SU-DHL-6 (cell line): ENCODE data around the gene MEIS1.

Source experiments
- H2AFZ ChIP-seq: fragments of 200-600 bp; sonication (generic); 2 replicates; pipeline ENCODE4 v1.6.1; 2014; ENCODE audit warnings: low read depth, mild to moderate bottlenecking, moderate library complexity, mixed read lengths, antibody characterized with exemption, low read length; ENCODE audit not compliant: severe bottlenecking
- H3F3A ChIP-seq: fragments of 200-600 bp; shearing (Covaris generic); 2 replicates; pipeline ENCODE4 v1.6.0; 2016; ENCODE audit warnings: antibody characterized with exemption, mild to moderate bottlenecking; ENCODE audit not compliant: insufficient read depth
- H3K27ac ChIP-seq: fragments of 200-600 bp; sonication (generic); 2 replicates; pipeline ENCODE4 v1.5.1; 2016; ENCODE audit warnings: low read depth, mild to moderate bottlenecking, low read length, moderate library complexity, mixed read lengths
- H3K27me3 ChIP-seq: fragments of 200-600 bp; sonication (generic), shearing (Covaris generic); 2 replicates; pipeline ENCODE4 v1.6.0; 2014; ENCODE audit warnings: mild to moderate bottlenecking, low read length
- H3K36me3 ChIP-seq: fragments of 200-600 bp; sonication (generic); 2 replicates; pipeline ENCODE4 v1.6.1; 2014; ENCODE audit warnings: mild to moderate bottlenecking, low read length, mixed read lengths
- H3K4me2 ChIP-seq: fragments of 300-600, 200-600 bp; shearing (Covaris generic), sonication (generic); 2 replicates; pipeline ENCODE4 v1.6.0; 2014; ENCODE audit warnings: low read length, low read depth, mild to moderate bottlenecking; ENCODE audit not compliant: poor library complexity, severe bottlenecking
- H3K4me3 ChIP-seq: fragments of 200-600 bp; sonication (generic); 2 replicates; pipeline ENCODE4 v1.5.1; 2014; ENCODE audit warnings: antibody characterized with exemption, low read length, mild to moderate bottlenecking, mixed read lengths; ENCODE audit not compliant: insufficient read depth, poor library complexity, severe bottlenecking
- H3K79me2 ChIP-seq: fragments of 200-600 bp; sonication (generic); 2 replicates; pipeline ENCODE4 v1.6.1; 2014; ENCODE audit warnings: mild to moderate bottlenecking, low read length, moderate library complexity; ENCODE audit not compliant: insufficient read depth
- H3K9ac ChIP-seq: fragments of 200-600 bp; sonication (generic); 2 replicates; pipeline ENCODE4 v1.7.0; 2014; ENCODE audit warnings: mild to moderate bottlenecking, low read length
- H3K9me2 ChIP-seq: fragments of 200-600 bp; sonication (generic); replicated peaks from 2 replicates; pipeline ENCODE4 v1.6.1; 2014; ENCODE audit warnings: low read length; ENCODE audit not compliant: insufficient read depth
- H3K9me3 ChIP-seq: fragments of 200-600 bp; sonication (generic); 2 replicates; pipeline ENCODE4 v1.6.1; 2014; ENCODE audit warnings: low read length, mixed read lengths; ENCODE audit not compliant: insufficient read depth
- H4K20me1 ChIP-seq: fragments of 200-600 bp; sonication (generic); 2 replicates; pipeline ENCODE4 v1.6.1; 2014; ENCODE audit warnings: low read depth, mild to moderate bottlenecking, antibody characterized with exemption, low read length, moderate library complexity, mixed read lengths
- EZH2phosphoT487 ChIP-seq: fragments of 200-600 bp; sonication (generic), shearing (Covaris generic); conservative IDR thresholded peaks from 2 replicates; pipeline ENCODE4 v1.6.1; 2018; ENCODE audit warnings: mild to moderate bottlenecking, antibody characterized with exemption, low read length, moderate library complexity, mixed read lengths
- TF ChIP-seq, protein P1 (sequence below): fragments of 200-600 bp; sonication (generic); IDR thresholded peaks from one replicate; pipeline ENCODE4 v1.5.1; 2017; ENCODE audit warnings: antibody characterized with exemption, mild to moderate bottlenecking, low read length, moderate library complexity; ENCODE audit not compliant: insufficient read depth, poor library complexity, severe bottlenecking

Gene MEIS1

GRCh38 chr2:66582987-66583880 lies 148.3 kb downstream of the MEIS1 start:
- Histone ChIP-seq H3K9me2 (no peaks in the 10 kb centered on the region), H3K36me3 (no peaks in the 10 kb centered on the region), H2AFZ (no peak overlapping the region), H3K9me3 (no peaks in the 10 kb centered on the region), H3K79me2 (no peaks in the 10 kb centered on the region), H3F3A (no peaks in the 10 kb centered on the region), H3K27me3 (no peaks in the 10 kb centered on the region), H3K4me2 (no peak overlapping the region), H4K20me1 (no peaks in the 10 kb centered on the region), H3K27ac (no peak overlapping the region), H3K9ac (no peak overlapping the region), H3K4me3 (no peak overlapping the region)
- TF ChIP-seq EZH2phosphoT487 = no peak
- TF ChIP-seq, protein P1, sequence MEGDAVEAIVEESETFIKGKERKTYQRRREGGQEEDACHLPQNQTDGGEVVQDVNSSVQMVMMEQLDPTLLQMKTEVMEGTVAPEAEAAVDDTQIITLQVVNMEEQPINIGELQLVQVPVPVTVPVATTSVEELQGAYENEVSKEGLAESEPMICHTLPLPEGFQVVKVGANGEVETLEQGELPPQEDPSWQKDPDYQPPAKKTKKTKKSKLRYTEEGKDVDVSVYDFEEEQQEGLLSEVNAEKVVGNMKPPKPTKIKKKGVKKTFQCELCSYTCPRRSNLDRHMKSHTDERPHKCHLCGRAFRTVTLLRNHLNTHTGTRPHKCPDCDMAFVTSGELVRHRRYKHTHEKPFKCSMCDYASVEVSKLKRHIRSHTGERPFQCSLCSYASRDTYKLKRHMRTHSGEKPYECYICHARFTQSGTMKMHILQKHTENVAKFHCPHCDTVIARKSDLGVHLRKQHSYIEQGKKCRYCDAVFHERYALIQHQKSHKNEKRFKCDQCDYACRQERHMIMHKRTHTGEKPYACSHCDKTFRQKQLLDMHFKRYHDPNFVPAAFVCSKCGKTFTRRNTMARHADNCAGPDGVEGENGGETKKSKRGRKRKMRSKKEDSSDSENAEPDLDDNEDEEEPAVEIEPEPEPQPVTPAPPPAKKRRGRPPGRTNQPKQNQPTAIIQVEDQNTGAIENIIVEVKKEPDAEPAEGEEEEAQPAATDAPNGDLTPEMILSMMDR = no peak

DNA sequence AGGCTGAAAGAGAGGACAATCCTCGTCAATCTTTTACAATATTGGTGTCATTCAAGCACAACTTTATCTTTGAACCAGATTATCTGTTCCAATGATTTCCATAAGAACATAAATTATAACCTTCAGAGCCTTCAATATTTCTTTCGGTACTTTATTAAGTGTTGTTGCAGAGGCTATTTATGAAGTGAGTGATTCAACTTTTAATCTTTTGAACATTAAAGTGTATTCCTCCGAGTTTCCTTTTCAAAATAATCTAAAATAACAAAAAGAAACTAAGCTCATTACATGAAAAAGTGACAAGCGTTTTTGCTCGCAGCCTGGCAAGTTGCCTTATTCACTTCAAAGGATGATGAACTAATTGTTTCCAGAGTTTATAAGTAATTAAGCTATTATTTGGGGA lies 149.0 kb downstream of the MEIS1 start:
- H2AFZ ChIP-seq = no peak overlapping the region
- H3K4me2 ChIP-seq = no peak overlapping the region
- no peaks in the 10 kb centered on the region for H3K9me2 ChIP-seq
- TF ChIP-seq, protein P1 = no peak
- no peak for TF ChIP-seq EZH2phosphoT487
- H3K9me3 ChIP-seq = no peaks in the 10 kb centered on the region
- H3F3A ChIP-seq = no peaks in the 10 kb centered on the region
- H3K4me3 ChIP-seq = no peak overlapping the region
- H3K27me3 ChIP-seq = no peaks in the 10 kb centered on the region
- no peak overlapping the region for H3K27ac ChIP-seq
- H4K20me1 ChIP-seq = no peaks in the 10 kb centered on the region
- no peak overlapping the region for H3K9ac ChIP-seq
- H3K36me3 ChIP-seq = no peaks in the 10 kb centered on the region
- no peaks in the 10 kb centered on the region for H3K79me2 ChIP-seq

- Histone ChIP-seq H3K27ac (no peak overlapping the region), H3K27me3 (no peaks in the 10 kb centered on the region), H3K9ac (no peak overlapping the region)
These were observed 150.7 kb downstream of the MEIS1 start for GRCh38 chr2:66585587-66585986.

DNA sequence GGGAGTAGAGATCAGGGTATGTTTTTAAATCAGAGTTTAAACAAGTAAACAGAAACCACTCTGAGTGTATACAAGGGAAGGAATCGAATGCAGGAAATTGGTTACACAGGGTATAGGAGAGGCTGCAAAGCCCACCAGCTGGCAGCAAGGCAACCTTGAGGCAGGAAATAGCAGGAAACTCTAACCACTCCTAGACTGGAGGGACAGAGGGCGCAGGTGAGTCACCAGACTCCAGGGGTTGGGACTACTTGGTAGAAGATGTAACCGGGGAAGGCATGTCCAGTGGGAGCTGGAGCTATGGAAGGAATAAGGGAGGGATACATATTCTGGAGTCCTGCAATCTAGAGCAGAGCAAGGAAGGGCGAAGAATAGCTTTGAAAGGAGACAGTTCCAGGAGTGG lies 152.3 kb downstream of the MEIS1 start:
- no peak overlapping the region for H3K9ac ChIP-seq
- no peaks in the 10 kb centered on the region for H3K36me3 ChIP-seq
- no peaks in the 10 kb centered on the region for H3K27me3 ChIP-seq
- H3K4me2 ChIP-seq = no peak overlapping the region
- H3K27ac ChIP-seq = no peak overlapping the region
- no peaks in the 10 kb centered on the region for H3K9me2 ChIP-seq
- no peaks in the 10 kb centered on the region for H4K20me1 ChIP-seq
- H2AFZ ChIP-seq = no peak overlapping the region
- TF ChIP-seq EZH2phosphoT487 = no peak
- TF ChIP-seq, protein P1 = no peak
- H3K4me3 ChIP-seq = no peak overlapping the region
- H3K79me2 ChIP-seq = no peaks in the 10 kb centered on the region
- H3F3A ChIP-seq = no peaks in the 10 kb centered on the region
- H3K9me3 ChIP-seq = no peaks in the 10 kb centered on the region

More at GRCh38 chr2:66585587-66585986, 150.7 kb downstream of the MEIS1 start:
- Histone ChIP-seq H3K9me2 (no peaks in the 10 kb centered on the region), H4K20me1 (no peaks in the 10 kb centered on the region), H3F3A (no peaks in the 10 kb centered on the region), H3K4me2 (no peak overlapping the region), H3K79me2 (no peaks in the 10 kb centered on the region), H3K36me3 (no peaks in the 10 kb centered on the region), H2AFZ (no peak overlapping the region), H3K9me3 (no peaks in the 10 kb centered on the region), H3K4me3 (no peak overlapping the region)
- no peak for TF ChIP-seq EZH2phosphoT487
